Heart left ventricle (tissue), 16 donors: Measurements from ENCODE around the gene CD300E. TPM values are rescaled to one million over a fixed set of nuclear protein-coding genes. Genes with fewer than 3 reads are reported as not detected.
A peak's percentile ranks its signal among the peaks of the same experiment; 100 is the strongest.

Experiments used
- ATAC-seq, 4 donors: fragments of 200-7000 bp; cut with Tn5 transposase; one replicate each; pipeline ENCODE4 v1.9.1; 2020 to 2022; ENCODE audit warnings: moderate library complexity in 4 of 4, mild to moderate bottlenecking in 3 of 4, moderate number of reproducible peaks in 1 of 4
- DNase-seq, 5 donors: peaks; one replicate each; pipeline ENCODE4 v3.0.0-alpha.2; 2020
- H3K27ac ChIP-seq, 12 donors: fragments of 200-600 bp; sonication (generic) in 4 of 12; one replicate each; pipeline versions ENCODE4 v1.5.0 to v1.8.0; 2016 to 2022; ENCODE audit warnings: mild to moderate bottlenecking in 2 of 12
- H3K27me3 ChIP-seq, 9 donors: fragments of 200-600 bp; sonication (generic) in 2 of 9; one replicate each; pipeline versions ENCODE4 v1.5.1 to v1.8.0; 2016 to 2022; ENCODE audit warnings: mild to moderate bottlenecking in 3 of 9
- H3K36me3 ChIP-seq, 9 donors: fragments of 200-600 bp; sonication (generic) in 2 of 9; one replicate each; pipeline versions ENCODE4 v1.5.0 to v1.8.0; 2018 to 2022; ENCODE audit warnings: mild to moderate bottlenecking in 2 of 9
- H3K4me1 ChIP-seq, 12 donors: fragments of 200-600 bp; sonication (generic) in 4 of 12; one replicate each; pipeline versions ENCODE4 v1.5.0 to v1.8.0; 2016 to 2022; ENCODE audit warnings: mild to moderate bottlenecking in 3 of 12
- H3K4me3 ChIP-seq, 12 donors: fragments of 200-600 bp; sonication (generic) in 4 of 12; one replicate each; pipeline versions ENCODE4 v1.5.0 to v1.8.0; 2017 to 2022; ENCODE audit warnings: mild to moderate bottlenecking in 9 of 12, moderate library complexity in 4 of 12
- H3K9me3 ChIP-seq, 12 donors: fragments of 200-600 bp; sonication (generic) in 4 of 12; one replicate each; pipeline versions ENCODE4 v1.5.0 to v1.8.0; 2016 to 2022; ENCODE audit warnings: mild to moderate bottlenecking in 1 of 12
- CTCF ChIP-seq, 12 donors: fragments of 200-600 bp; sonication (generic) in 4 of 12; IDR thresholded peaks; one replicate each; pipeline versions ENCODE4 v1.5.0 to v1.8.0; 2018 to 2022; ENCODE audit warnings: antibody characterized with exemption in 12 of 12, mild to moderate bottlenecking in 5 of 12
- POLR2A ChIP-seq, 2 donors: fragments of 450-650 bp; IDR thresholded peaks; one replicate each; pipeline ENCODE4 v1.6.1; 2017; ENCODE audit warnings: antibody characterized with exemption in 2 of 2, mild to moderate bottlenecking in 2 of 2, moderate library complexity in 2 of 2
- WGBS, 4 donors: extraction: QIAGEN DNeasy Blood & Tissue Kit in 2 of 4; methylation state at CpG; one replicate each; pipeline versions ENCODE4 v1.1.5 to v1.1.7; 2013 to 2018; 5-methylcytosine and 5-hydroxymethylcytosine counted together
- intact Hi-C, 10 donors: fragments of 100-400 bp; cut with DNase I; formaldehyde crosslinking; loops; one replicate each; pipeline versions ENCODE4 v1.11.1 to v1.14.2; 2022
- polyA plus RNA-seq, 2 donors: library from polyadenylated mRNA; stranded (reverse); fragments of 200-250 nt; gene quantifications; one replicate each; pipeline ENCODE4 v1.2.3, GENCODE V29; 2013
- total RNA-seq, 9 donors: library from RNA; depleted of rRNA in 2 of 9; stranded (reverse); fragments of >200 nt in 2 of 9; fragmentation: NEBNext Ultra II Directional in 3 of 9; extraction: Animal tissue kit (Norgen Biotek cat#: 25700) in 3 of 9; gene quantifications; one replicate each; pipeline versions ENCODE4 v1.1.0 to v1.2.4, GENCODE V29; 2016 to 2023
- donor health status: ischemic (EF 13 %, LVEDD 7.1; RV severe dilation, severe dysfunction).
- donor health status: healthy with polysubstance abuse.
- donor health status: DM: no; HTN: yes; CAD: no.
- donor health status: DM: no; HTN: no; CAD: no.
- donor health status: ischemic (EF 25% LVEDD 6.9; RV normal size, moderate dysfunction).
- donor health status: ischemic (EF 25% LVEDD 5.7; RV mildly dilated, moderate dysfunction).
- donor health status: healthy.
- donor health status: DM: yes; HTN: yes; CAD: no.
- donor health status: ischemic (EF 35%, LVEDD 5.7; RV mildly dilated, moderate dysfunction).
- donor health status: nonischemic (EF 11% LVEDD 7.7; RV severe dilation, severe dysfunction).
- donor health status: DM: yes; HTN: yes; CAD: no.
- donor health status: PGD.
- donor health status: ischemic (EF 29% LVEDD 5.4; RV normal size, mild dysfunction).
- donor health status: nonischemic (EF 23%, LVEDD 6.1; RV moderate dilation, normal function).

Gene CD300E
- total and polyA plus RNA-seq, 11 donors: 0.19 to 8.6 (median 0.46) TPM; not detected in 1

DNA sequence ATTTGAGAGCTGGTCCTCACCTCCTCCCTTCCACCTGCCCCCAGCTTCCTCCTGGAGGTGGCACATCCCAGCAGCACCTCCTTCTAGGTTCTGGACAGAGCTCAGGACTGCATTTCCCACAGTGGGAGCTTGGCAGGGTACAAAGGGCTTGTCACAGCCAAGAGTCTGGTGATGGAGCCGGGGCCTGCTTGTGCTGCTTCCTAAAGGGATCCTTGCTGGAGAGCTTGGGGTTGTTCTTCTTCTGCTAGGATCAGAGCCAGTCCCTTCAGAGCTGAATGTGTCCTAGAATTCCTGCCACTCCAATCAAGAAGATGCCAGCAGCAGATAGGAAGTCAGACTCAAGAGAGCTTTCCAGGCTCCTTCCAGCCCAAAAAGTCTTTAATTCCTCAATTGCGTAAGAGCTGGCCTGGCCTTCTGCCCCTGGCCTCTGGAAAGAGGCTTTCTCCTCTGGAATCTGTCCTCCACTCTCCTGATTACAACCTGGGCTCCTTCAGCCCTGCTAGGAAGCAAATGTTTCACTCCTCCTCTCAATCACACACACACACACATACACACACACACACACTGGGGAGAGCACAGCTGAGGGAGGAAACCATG, 4.4 kb downstream of the CD300E start:
- intact Hi-C loops: no loop called here
- TF ChIP-seq POLR2A (IDR thresholded peaks at IDR 0.05): no peak
- TF ChIP-seq CTCF (IDR thresholded peaks at IDR 0.05): no peak
- H3K27ac ChIP-seq: no peak overlapping the region
- peak overlapping the region in 1 of 12 donors; percentile 44 for H3K4me3 ChIP-seq
- H3K9me3 ChIP-seq: no peaks in the 10 kb centered on the region
- ATAC-seq (no peak), DNase-seq (no peak)
- 49 to 92% (median 64%) methylated on average over 2 of the region's 2 CpGs for WGBS, 4 donors
- no peaks in the 10 kb centered on the region for H3K36me3 ChIP-seq
- H3K27me3 ChIP-seq: peaks cover 0 to 20% (median 4%) of the 10 kb centered on the region in 9 donors
- peaks cover 0 to 7% (median 0%) of the 10 kb centered on the region in 12 donors for H3K4me1 ChIP-seq

DNA sequence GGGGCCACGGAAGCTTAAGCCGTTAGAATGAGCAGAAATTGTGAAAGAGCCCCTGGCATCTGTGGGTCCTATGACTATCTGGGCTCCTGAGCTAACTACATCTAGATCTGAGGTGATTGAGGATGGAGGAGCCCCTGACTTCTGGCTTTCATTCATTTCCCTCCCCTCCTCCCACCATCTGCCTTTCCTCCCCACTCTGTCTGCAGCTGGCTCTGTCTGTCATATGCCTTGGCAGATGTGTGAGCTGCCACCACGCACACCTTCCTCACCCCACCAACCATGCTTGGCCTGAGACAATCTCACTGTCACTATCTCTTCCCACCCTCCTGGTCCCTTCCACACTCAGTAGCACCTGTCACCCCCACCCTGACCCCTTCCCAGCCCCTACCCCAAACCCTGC, 5.1 kb downstream of the CD300E start:
- Histone ChIP-seq H3K27ac (no peak overlapping the region), H3K27me3 (peaks cover 0 to 23% (median 4%) of the 10 kb centered on the region in 9 donors), H3K9me3 (no peaks in the 10 kb centered on the region), H3K4me1 (peaks cover 0 to 7% (median 0%) of the 10 kb centered on the region in 12 donors), H3K36me3 (no peaks in the 10 kb centered on the region), H3K4me3 (no peak overlapping the region)
- DNase-seq (no peak), ATAC-seq (no peak)
- WGBS, 4 donors: 58 to 74% (median 64%) methylated on average over 3 of the region's 3 CpGs
- intact Hi-C loops: no loop called here
- TF ChIP-seq POLR2A (IDR thresholded peaks at IDR 0.05) (no peak), CTCF (IDR thresholded peaks at IDR 0.05) (no peak)

DNA sequence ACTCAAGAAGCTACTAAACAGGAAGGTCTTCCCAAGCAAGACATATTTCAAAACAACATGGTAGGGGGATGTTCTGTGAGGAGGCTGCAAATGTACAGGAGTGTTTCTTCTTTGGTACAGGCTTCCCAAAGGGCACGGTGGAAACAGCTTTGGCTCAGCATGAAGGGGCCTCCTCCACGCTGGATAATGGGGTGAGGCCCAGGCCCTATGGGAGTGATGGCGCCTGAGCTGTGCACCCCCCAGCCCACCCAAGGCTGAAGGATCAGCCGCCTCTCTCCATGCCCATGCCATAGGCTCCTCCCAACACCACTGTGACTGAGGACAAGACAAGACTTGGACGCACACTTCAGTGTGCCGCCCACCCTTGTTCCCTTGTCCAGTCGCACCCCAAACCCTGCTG, 6.8 kb downstream of the CD300E start:
- Histone ChIP-seq H3K4me3 (no peak overlapping the region), H3K4me1 (peaks cover 0 to 16% (median 0%) of the 10 kb centered on the region in 12 donors), H3K36me3 (no peaks in the 10 kb centered on the region), H3K27ac (no peak overlapping the region), H3K9me3 (no peaks in the 10 kb centered on the region), H3K27me3 (peaks cover 0 to 24% (median 4%) of the 10 kb centered on the region in 9 donors)
- intact Hi-C loops: no loop called here
- 87 to 94% (median 91%) methylated on average over 6 to 7 of the region's 7 CpGs for WGBS, 4 donors
- no peak for DNase-seq
- no peak for ATAC-seq
- TF ChIP-seq POLR2A (IDR thresholded peaks at IDR 0.05) (no peak), CTCF (IDR thresholded peaks at IDR 0.05) (no peak)

GRCh38 chr17:74612046-74612445, 11.5 kb downstream of the CD300E start:
- Histone ChIP-seq H3K36me3 (no peaks in the 10 kb centered on the region), H3K9me3 (no peaks in the 10 kb centered on the region), H3K4me3 (no peak overlapping the region), H3K27me3 (peaks cover 0 to 26% (median 4%) of the 10 kb centered on the region in 9 donors), H3K4me1 (peaks cover 0 to 9% (median 0%) of the 10 kb centered on the region in 12 donors), H3K27ac (no peak overlapping the region)
- intact Hi-C loops: no loop called here
- ATAC-seq (no peak), DNase-seq (no peak)
- 83 to 86% (median 84%) methylated on average over 6 of the region's 6 CpGs for WGBS, 4 donors
- TF ChIP-seq POLR2A (IDR thresholded peaks at IDR 0.05) (no peak), CTCF (IDR thresholded peaks at IDR 0.05) (no peak)
